A172 (cell line): ENCODE data around the gene HAP1. TPM values are rescaled to one million over a fixed set of nuclear protein-coding genes. Genes with fewer than 3 reads are reported as not detected.

Source experiments
- total RNA-seq: library from RNA; depleted of rRNA; stranded (reverse); fragments of >200 nt; shearing (Covaris generic); gene quantifications from 2 replicates; pipeline ENCODE4 v1.2.3, GENCODE V29; 2014; rRNA removed

The HAP1 gene
- total RNA-seq, 1 experiment from 2014 or later, result 0.43 TPM

Other genes starting within 250 kb of the HAP1 start
- gene KRT36, start 244.7 kb downstream of the HAP1 start, total RNA-seq, result 0.05 TPM in 1 of 2 replicates, not detected in the other
- gene KRT13, start 229.0 kb downstream of the HAP1 start, total RNA-seq, result 2.7 and 2.8 TPM in 2 replicates
- 29.8 and 31.9 TPM in 2 replicates for gene KRT15, start 215.8 kb downstream of the HAP1 start, total RNA-seq
- 8.5 and 11.5 TPM in 2 replicates for gene KRT19, start 206.3 kb downstream of the HAP1 start, total RNA-seq
- gene KRT9, start 162.6 kb downstream of the HAP1 start, total RNA-seq, result not detected in 2 replicates
- not detected in 2 replicates for gene KRT14, start 147.7 kb downstream of the HAP1 start, total RNA-seq
- 0.50 and 2.2 TPM in 2 replicates for gene KRT16, start 121.9 kb downstream of the HAP1 start, total RNA-seq
- 0.29 TPM in 1 of 2 replicates, not detected in the other for gene KRT17, start 110.1 kb downstream of the HAP1 start, total RNA-seq
- 58.0 and 74.2 TPM in 2 replicates for gene EIF1, start 45.8 kb downstream of the HAP1 start, total RNA-seq
- not detected in 2 replicates for gene GAST, start 22.3 kb downstream of the HAP1 start, total RNA-seq
- gene JUP, start 52.1 kb upstream of the HAP1 start, total RNA-seq, result 64.6 and 78.6 TPM in 2 replicates
- gene P3H4, start 77.3 kb upstream of the HAP1 start, total RNA-seq, result 66.5 and 71.6 TPM in 2 replicates
- 131 and 139 TPM in 2 replicates for gene FKBP10, start 78.4 kb upstream of the HAP1 start, total RNA-seq
- 101 TPM in 2 replicates for gene NT5C3B, start 101.6 kb upstream of the HAP1 start, total RNA-seq
- gene KLHL10, start 103.2 kb upstream of the HAP1 start, total RNA-seq, result not detected in 2 replicates
- 31.5 and 34.8 TPM in 2 replicates for gene KLHL11, start 130.8 kb upstream of the HAP1 start, total RNA-seq
- 212 and 231 TPM in 2 replicates for gene ACLY, start 184.3 kb upstream of the HAP1 start, total RNA-seq
- gene ODAD4, start 196.0 kb upstream of the HAP1 start, total RNA-seq, result 1.8 and 2.2 TPM in 2 replicates
- gene CNP, start 232.2 kb upstream of the HAP1 start, total RNA-seq, result 110 and 127 TPM in 2 replicates